Measurements from ENCODE around the gene SCD.

The SCD gene

GRCh38 chr10:100401631-100402328, 54.7 kb downstream of the SCD start:
- DNase-seq (ENCODE audit: low read depth), result no peak

- DNase-seq (ENCODE audit: low read depth), result no peak
Measured at GRCh38 chr10:100403734-100404133, 56.7 kb downstream of the SCD start.

- no peak for DNase-seq (ENCODE audit: low read depth)
Measured at GRCh38 chr10:100413173-100413572, 66.1 kb downstream of the SCD start.

All from stromal cell of bone marrow (primary cell).